ENCODE results near the gene MXD3. TPM values are rescaled to one million over a fixed set of nuclear protein-coding genes. Genes with fewer than 3 reads are reported as not detected.
A peak's percentile ranks its signal among the peaks of the same experiment; 100 is the strongest.

MXD3 gene
- total RNA-seq, 1 donor from 2014 or later: 31.1 TPM

DNA sequence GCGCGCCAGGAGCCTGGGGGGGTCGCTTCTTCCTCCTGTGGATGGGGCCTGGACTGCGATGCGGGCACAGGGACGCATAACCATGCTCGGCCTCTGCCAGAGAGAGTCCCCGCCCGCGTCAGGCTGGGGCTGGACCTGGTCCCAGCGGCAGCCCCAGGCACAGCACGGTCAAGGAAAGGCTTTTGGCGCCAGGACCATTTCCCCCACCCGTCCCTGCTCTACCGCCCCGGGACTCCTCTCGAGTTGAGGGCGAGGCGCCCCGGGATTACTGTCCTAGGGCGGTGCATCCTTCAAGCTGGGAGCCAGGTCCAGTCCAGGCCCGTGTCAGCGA lies 341 bp downstream of the MXD3 start:
- Histone ChIP-seq H3K4me3 (peak overlapping the region; percentile 85), H2AFZ (replicated peaks) (peak overlapping the region; percentile 78), H4K20me1 (ENCODE audit: low read depth) (peaks cover 22% of the 10 kb centered on the region), H3K9me3 (ENCODE audit: low read depth) (no peaks in the 10 kb centered on the region), H3F3A (ENCODE audit: low read depth) (peaks cover 36% of the 10 kb centered on the region), H3K4me1 (peaks cover 12% of the 10 kb centered on the region), H3K27me3 (peaks cover 3% of the 10 kb centered on the region), H3K27ac (no peak overlapping the region), H3K36me3 (no peaks in the 10 kb centered on the region), H3K9ac (peak overlapping the region; percentile 34), H3K4me2 (peak overlapping the region; percentile 90), H3K79me2 (ENCODE audit: low read depth) (no peaks in the 10 kb centered on the region)
- peaks cover 33% of the 10 kb centered on the region for H3K4me1 Mint-ChIP-seq
- no peak for DNase-seq (ENCODE audit: low spot score)
- peak overlapping the region; percentile 92 for H3K4me3 Mint-ChIP-seq
- H3K27me3 Mint-ChIP-seq (ENCODE audit: insufficient read depth, low read depth): peaks cover 6% of the 10 kb centered on the region
- no peak overlapping the region for H3K27ac Mint-ChIP-seq
- H3K36me3 Mint-ChIP-seq: peaks cover 9% of the 10 kb centered on the region
- H3K9me3 Mint-ChIP-seq: no peaks in the 10 kb centered on the region
- TF ChIP-seq EZH2 (IDR thresholded peaks at IDR 0.05): no peak
- TF ChIP-seq, protein P1, sequence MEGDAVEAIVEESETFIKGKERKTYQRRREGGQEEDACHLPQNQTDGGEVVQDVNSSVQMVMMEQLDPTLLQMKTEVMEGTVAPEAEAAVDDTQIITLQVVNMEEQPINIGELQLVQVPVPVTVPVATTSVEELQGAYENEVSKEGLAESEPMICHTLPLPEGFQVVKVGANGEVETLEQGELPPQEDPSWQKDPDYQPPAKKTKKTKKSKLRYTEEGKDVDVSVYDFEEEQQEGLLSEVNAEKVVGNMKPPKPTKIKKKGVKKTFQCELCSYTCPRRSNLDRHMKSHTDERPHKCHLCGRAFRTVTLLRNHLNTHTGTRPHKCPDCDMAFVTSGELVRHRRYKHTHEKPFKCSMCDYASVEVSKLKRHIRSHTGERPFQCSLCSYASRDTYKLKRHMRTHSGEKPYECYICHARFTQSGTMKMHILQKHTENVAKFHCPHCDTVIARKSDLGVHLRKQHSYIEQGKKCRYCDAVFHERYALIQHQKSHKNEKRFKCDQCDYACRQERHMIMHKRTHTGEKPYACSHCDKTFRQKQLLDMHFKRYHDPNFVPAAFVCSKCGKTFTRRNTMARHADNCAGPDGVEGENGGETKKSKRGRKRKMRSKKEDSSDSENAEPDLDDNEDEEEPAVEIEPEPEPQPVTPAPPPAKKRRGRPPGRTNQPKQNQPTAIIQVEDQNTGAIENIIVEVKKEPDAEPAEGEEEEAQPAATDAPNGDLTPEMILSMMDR (IDR thresholded peaks at IDR 0.05): no peak
- no peak for TF ChIP-seq EZH2phosphoT487 (IDR thresholded peaks at IDR 0.05)

DNA sequence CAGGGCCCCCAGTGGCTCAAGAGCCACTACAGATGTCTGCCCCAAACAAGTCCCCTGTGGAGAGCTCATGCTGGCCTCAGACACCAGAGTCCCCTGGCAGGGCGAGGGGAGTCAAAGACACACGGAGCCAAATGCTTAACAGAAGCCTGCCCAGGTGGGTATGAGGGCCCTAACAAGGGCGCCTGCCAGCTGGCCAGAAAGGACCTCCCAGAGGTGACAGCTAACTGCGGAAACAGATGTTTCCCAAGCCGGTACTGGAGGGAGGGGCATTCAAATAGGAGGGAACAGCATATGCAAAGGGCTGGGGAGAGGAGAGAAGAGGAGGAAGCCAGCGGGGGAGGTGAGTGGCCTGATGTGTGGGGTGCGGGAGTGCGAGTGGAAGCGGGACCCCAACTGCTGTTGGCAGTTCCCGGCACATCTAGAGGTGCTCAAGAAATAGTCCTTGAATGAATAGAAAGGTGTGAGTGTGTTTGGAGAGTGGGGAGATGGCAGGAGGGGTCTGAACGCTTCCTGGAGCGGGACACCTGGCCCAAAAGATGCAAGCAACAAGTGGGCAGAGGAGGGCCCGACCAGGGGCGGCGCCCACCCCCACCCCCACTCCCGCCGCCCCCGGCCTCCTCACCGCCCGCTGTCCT lies 824 bp downstream of the MXD3 start:
- Mint-ChIP-seq H3K9me3 (no peaks in the 10 kb centered on the region), H3K4me1 (peaks cover 33% of the 10 kb centered on the region), H3K27ac (peak overlapping the region; percentile 22), H3K36me3 (peaks cover 13% of the 10 kb centered on the region), H3K27me3 (ENCODE audit: insufficient read depth, low read depth) (peaks cover 6% of the 10 kb centered on the region), H3K4me3 (peak overlapping the region; percentile 92)
- TF ChIP-seq EZH2phosphoT487 (IDR thresholded peaks at IDR 0.05) (no peak), EZH2 (IDR thresholded peaks at IDR 0.05) (no peak)
- TF ChIP-seq, protein P1 (IDR thresholded peaks at IDR 0.05): no peak
- Histone ChIP-seq H4K20me1 (ENCODE audit: low read depth) (peaks cover 25% of the 10 kb centered on the region), H3F3A (ENCODE audit: low read depth) (peaks cover 36% of the 10 kb centered on the region), H2AFZ (replicated peaks) (no peak overlapping the region), H3K4me1 (peaks cover 12% of the 10 kb centered on the region), H3K27ac (no peak overlapping the region), H3K4me2 (peak overlapping the region; percentile 90), H3K79me2 (ENCODE audit: low read depth) (no peaks in the 10 kb centered on the region), H3K9me3 (ENCODE audit: low read depth) (no peaks in the 10 kb centered on the region), H3K27me3 (peaks cover 3% of the 10 kb centered on the region), H3K9ac (peak overlapping the region; percentile 34), H3K4me3 (peak overlapping the region; percentile 85), H3K36me3 (no peaks in the 10 kb centered on the region)
- peak; percentile 28 for DNase-seq (ENCODE audit: low spot score)

DNA sequence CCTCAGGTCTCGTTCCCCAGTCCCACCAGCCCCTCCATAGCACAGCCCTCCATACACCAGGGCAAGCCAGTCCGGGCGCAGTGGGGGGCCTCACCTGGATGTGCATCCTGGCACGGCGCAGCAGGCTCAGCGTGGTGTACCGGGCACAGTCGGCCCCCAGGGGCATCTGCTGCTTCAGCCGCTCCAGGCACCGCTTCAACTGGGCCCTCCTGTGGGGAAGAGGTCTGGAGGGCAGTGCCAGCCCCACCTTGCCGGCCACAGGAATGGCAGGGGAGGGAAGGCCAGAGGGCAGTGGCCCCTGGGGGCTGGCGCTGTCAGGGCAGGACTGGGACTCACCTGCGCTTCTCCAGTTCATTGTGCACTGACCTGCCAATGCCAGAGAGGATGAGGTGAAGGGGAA lies 1.4 kb downstream of the MXD3 start:
- Mint-ChIP-seq H3K4me3 (peak overlapping the region; percentile 92), H3K36me3 (peaks cover 17% of the 10 kb centered on the region), H3K27ac (no peak overlapping the region), H3K27me3 (ENCODE audit: insufficient read depth, low read depth) (peaks cover 6% of the 10 kb centered on the region), H3K4me1 (peaks cover 33% of the 10 kb centered on the region), H3K9me3 (no peaks in the 10 kb centered on the region)
- Histone ChIP-seq H4K20me1 (ENCODE audit: low read depth) (peaks cover 30% of the 10 kb centered on the region), H3F3A (ENCODE audit: low read depth) (peaks cover 36% of the 10 kb centered on the region), H3K4me2 (peak overlapping the region; percentile 90), H3K27me3 (peaks cover 3% of the 10 kb centered on the region), H3K79me2 (ENCODE audit: low read depth) (peaks cover 5% of the 10 kb centered on the region), H3K36me3 (no peaks in the 10 kb centered on the region), H3K27ac (no peak overlapping the region), H3K9me3 (ENCODE audit: low read depth) (no peaks in the 10 kb centered on the region), H2AFZ (replicated peaks) (no peak overlapping the region), H3K9ac (no peak overlapping the region), H3K4me3 (peak overlapping the region; percentile 85), H3K4me1 (peaks cover 12% of the 10 kb centered on the region)
- DNase-seq (ENCODE audit: low spot score): no peak
- TF ChIP-seq, protein P1 (IDR thresholded peaks at IDR 0.05): no peak
- TF ChIP-seq EZH2phosphoT487 (IDR thresholded peaks at IDR 0.05) (no peak), EZH2 (IDR thresholded peaks at IDR 0.05) (no peak)

All from neural progenitor cell (in vitro differentiated cells).